ENCODE results near the gene LY86. TPM values are rescaled to one million over a fixed set of nuclear protein-coding genes. Genes with fewer than 3 reads are reported as not detected.

Gene LY86
- total and polyA plus RNA-seq, 10 of the 15 experiments (the other 5 are each of a cell fraction or from before 2014, with no cell fraction given) = 68.2 to 457 (median 128) TPM

- intact Hi-C loops (cut with micrococcal nuclease; ENCODE audit: unreplicated experiment) (no loop called here), in situ Hi-C loops (cut with MboI) (no loop called here)
- H2AFZ ChIP-seq (ENCODE audit: control insufficient read depth, low read depth, low read length) = no peak overlapping the region
- no peaks in the 10 kb centered on the region for H4K20me1 ChIP-seq (ENCODE audit: control insufficient read depth, insufficient read depth)
- SMC1A ChIA-PET (ENCODE audit: uncharacterized antibody, unreplicated experiment) = interaction anchor here (0.8 to 1.8 kb wide), 4 partner anchors 17 to 142 kb away, joined by 3 to 5 read pairs (median 4); no protein-coding TSS in a partner anchor
- WGBS (ENCODE audit: insufficient coverage, insufficient replicate concordance, low lambda C conversion rate, missing lambda C conversion rate) = 67% methylated on average over 13 of the region's 13 CpGs
- CTCF ChIA-PET = interaction anchor here (1.1 to 2.8 kb wide), 6 partner anchors 20 to 142 kb away, joined by 3 to 9 read pairs (median 5); no protein-coding TSS in a partner anchor
- ATAC-seq (no peak), DNase-seq (ENCODE audit: low read depth, low spot score) (no peak), FAIRE-seq (no peak)
- H3K27ac ChIP-seq (ENCODE audit: control insufficient read depth, insufficient read depth) = no peak overlapping the region
- BruUV-seq (replicated peaks) = no TSS peak
- H3K4me1 ChIP-seq (ENCODE audit: control insufficient read depth, insufficient read depth, low read length) = no peaks in the 10 kb centered on the region
- no peak for TF ChIP-seq BCL3 (IDR thresholded peaks at IDR 0.05; ENCODE audit: borderline replicate concordance, insufficient read depth, low read depth, low read length, poor library complexity, severe bottlenecking)
- TF ChIP-seq USF2 (IDR thresholded peaks at IDR 0.05; ENCODE audit: borderline replicate concordance, low read depth, low read length) = no peak
- TF ChIP-seq TCF12 (IDR thresholded peaks at IDR 0.05; ENCODE audit: low read depth, low read length) = no peak
- TF ChIP-seq SREBF2 (IDR thresholded peaks at IDR 0.05; ENCODE audit: low read length) = no peak
- H3K9me3 ChIP-seq (replicated peaks; ENCODE audit: control insufficient read depth, insufficient read depth, low read length) = no peaks in the 10 kb centered on the region
- H3K36me3 ChIP-seq (ENCODE audit: control insufficient read depth in 2 of 2, insufficient read depth in 2 of 2, low read length in 1 of 2) = no peaks in the 10 kb centered on the region
- no peak overlapping the region for H3K9ac ChIP-seq (ENCODE audit: control insufficient read depth, insufficient read depth, low read length)
- no peak overlapping the region for H3K4me3 ChIP-seq
- RAD21 ChIA-PET (ENCODE audit: unreplicated experiment) = no interaction called here
- POLR2A ChIA-PET = no interaction called here
- no peaks in the 10 kb centered on the region for H3K79me2 ChIP-seq (ENCODE audit: control insufficient read depth, insufficient read depth, low read length)
- H3K27me3 ChIP-seq (replicated peaks in 1 of 2; ENCODE audit: control insufficient read depth in 2 of 2, insufficient read depth in 2 of 2, low read length in 1 of 2) = no peaks in the 10 kb centered on the region; a peak in 1 of 4 replicates
- H3K4me2 ChIP-seq (ENCODE audit: control insufficient read depth, insufficient read depth) = no peak overlapping the region
Measured at GRCh38 chr6:6700407-6701270, 112.1 kb downstream of the LY86 start.

Data from GM12878 (cell line).